Fibroblast of skin of right quadriceps (primary cell): ENCODE data around the gene EDDM3A.
"Not testable (repeated sequence)": the region's sequence is repeated elsewhere in the genome, so short reads cannot be mapped to it uniquely, and the experiment has no call there.

ENCODE experiments used
- DNase-seq: peaks from one replicate; pipeline ENCODE4 v3.0.0-alpha.2; 2013

The EDDM3A gene

GRCh38 chr14:20733684-20734429 is 11.8 kb upstream of the EDDM3A start:
- no peak for DNase-seq

GRCh38 chr14:20734430-20734806 is 11.3 kb upstream of the EDDM3A start:
- no peak for DNase-seq

DNA sequence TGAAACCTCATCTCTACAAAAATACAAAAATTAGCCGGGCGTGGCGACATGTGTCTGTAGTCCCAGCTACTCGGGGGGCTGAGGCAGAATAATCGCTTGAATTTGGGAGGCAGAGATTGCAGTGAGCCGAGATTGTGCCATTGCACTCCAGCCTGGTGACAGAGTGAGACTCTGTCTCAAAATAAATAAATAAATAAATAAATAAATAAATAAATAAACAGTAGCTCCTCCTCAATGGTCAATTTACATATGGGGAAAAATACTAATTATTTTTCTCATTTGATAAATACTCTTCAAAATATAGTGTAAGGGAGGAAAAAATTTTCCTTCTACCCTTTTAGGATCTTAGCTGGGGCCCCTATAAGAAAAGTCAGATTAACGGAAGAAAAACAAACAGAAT is 7.4 kb upstream of the EDDM3A start:
- not testable (repeated sequence) for DNase-seq

DNA sequence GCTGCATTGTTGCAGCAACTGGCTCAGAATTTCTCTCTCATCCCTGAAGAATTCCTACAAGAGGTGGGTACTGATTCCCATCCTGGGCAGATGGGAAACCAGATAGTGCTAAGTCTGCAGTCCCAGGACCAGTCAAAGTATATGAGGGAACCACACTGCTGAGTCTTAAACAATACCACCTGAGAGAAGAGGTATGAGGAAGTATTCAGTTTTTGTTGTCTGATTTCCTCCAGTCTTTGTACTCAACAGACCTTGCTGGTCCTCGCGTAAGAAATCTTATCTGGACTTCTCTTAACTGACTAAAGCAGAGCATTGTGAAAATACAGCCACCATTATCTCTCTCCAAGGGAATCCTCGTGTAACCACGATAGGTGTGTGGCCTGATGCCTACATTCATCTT is 3.6 kb upstream of the EDDM3A start:
- no peak for DNase-seq

GRCh38 chr14:20743556-20743955 is 2.1 kb upstream of the EDDM3A start:
- no peak for DNase-seq

- DNase-seq = no peak
Measured at GRCh38 chr14:20746566-20746965, 879 bp downstream of the EDDM3A start.

- no peak for DNase-seq
Measured at GRCh38 chr14:20748439-20748838, 2.8 kb downstream of the EDDM3A start.

DNA sequence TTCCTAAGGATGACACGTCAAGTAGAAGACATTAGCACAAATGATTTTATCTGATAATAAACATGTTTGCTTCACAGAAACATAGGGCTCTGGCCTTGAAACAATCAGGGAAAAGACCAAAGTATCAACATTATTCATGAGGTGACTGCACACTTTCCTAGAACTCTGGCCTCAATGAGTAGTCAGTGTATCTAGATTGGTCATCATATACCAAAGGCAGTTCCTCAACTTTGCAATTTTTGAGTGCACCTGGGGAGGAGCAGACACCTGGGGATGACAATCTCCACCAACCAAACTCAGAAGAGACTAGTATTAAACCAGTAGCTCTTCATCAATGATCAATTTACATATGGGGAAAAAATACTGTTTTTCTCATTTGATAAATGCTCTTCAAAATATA is 4.5 kb downstream of the EDDM3A start:
- no peak for DNase-seq

DNA sequence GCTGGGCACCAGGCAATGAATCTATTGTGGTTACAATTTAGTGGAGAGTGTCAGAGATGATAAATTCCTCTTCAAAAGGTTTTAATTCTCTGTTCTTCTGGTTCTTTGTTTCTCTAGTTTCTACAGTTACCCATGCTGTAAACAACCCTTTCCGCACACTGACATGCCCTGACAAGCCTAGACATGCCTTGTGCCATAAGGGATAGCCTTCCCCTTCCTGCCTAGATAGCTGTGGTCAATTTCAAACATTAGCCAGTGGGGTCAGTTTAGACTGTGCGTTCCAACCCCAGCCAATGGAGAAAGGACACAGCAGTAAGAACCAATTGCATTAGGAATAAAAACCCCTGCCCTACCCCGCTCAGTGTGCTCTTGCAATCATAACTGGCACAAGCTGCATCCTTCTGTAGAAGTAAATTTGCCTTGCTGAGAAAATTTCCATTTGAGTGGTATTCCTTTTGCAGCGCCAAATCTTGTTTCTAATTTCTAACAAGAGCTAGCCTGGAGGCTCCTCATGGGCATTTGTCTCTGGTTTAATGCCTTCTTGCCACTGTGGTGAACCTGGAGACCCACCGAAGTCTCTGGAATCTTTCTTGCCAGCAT is 6.4 kb downstream of the EDDM3A start:
- no peak for DNase-seq

DNA sequence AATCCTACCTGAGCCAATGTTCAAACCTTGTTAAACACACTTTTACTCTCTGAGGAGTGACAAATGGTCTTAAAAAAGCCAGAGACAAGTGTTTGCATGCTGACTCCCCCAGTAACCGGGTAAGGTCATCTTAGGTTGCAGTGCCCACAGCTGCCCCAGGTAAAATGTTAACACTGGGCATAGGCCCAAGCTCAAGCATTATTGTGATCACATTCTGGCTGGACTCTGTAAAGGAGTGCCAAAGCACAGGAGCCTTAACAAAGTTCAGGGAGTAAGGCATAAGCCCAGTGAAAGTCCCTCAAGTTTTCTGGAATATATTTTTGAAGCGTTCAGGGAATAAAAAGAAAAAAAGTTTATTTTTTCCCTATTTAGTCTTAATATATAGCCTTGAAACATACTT is 8.6 kb downstream of the EDDM3A start:
- no peak for DNase-seq

GRCh38 chr14:20755037-20755436 is 9.3 kb downstream of the EDDM3A start:
- no peak for DNase-seq

DNA sequence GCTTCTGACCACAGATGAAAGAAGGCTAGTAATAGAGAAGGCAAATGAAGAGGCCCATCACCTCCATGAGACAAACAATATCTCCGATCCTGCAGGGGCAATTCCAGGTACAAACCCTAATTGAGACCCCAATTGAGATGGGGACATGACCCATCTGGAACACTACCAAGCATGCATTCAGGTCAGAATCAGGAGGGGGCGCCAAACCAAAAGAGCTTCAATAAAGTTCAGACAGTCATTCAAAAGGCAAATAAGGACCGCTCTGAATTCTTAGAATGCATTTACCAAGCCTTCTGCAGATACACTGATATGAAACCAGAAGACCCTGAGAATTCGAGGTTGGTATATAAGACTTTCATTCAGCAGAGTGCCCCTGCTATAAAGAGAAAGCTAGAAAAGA is 12.3 kb downstream of the EDDM3A start:
- no peak for DNase-seq

- DNase-seq = not testable (repeated sequence)
Measured at GRCh38 chr14:20759465-20759864, 13.8 kb downstream of the EDDM3A start.

DNA sequence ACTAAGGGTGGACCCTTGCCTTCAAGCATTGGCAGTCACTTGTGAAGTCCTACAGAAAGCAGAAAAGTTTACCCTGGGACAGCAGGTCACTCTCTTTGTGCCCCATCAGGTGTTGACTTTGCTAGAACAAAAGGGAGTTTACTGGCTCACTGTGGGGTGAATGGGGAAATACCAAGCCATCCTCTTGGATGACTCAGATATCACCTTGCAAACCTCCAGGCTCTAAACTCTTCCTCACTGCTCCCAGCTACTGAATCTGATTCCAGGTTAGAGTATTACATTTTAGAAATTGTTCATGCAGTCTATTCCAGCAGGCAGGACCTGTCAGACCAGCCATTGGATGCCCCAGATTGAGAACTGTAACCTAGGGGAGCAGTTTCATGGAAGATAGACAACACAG is 15.3 kb downstream of the EDDM3A start:
- DNase-seq = no peak

DNA sequence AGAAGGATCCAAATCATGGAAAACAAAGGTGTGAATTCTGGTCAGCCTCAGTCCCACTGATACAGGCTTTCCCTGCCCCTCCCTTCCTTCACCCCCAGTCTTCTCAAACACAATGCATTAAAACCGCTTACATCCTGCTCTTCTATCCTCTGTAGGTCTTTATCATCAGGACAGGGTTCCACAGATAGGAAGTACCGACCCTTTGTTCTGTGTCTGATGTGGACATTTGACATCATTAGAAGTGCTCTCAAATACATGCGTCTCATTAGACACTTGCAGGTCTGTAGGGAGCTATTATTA is 22.9 kb downstream of the EDDM3A start:
- DNase-seq = no peak

- DNase-seq = no peak
Measured at GRCh38 chr14:20769421-20769820, 23.7 kb downstream of the EDDM3A start.

DNA sequence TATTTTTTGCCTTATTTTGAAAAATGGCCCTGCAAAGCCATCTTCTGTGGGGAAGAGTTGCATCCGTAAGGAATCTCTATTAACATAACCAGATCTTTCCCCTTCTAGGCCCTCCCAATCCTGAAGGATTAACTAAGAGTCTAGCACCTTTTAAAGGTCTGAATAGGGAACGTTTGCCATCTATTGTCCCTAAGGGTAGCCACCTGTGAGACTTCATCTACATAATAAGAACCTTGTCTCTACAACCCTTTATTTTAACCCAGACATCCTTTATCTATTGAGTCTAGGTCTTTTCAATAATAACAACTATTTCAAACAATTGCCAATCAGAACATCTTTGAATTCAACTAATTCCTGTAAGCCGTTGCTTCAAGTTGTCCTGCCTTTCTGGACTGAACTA is 27.0 kb downstream of the EDDM3A start:
- DNase-seq = no peak

- no peak for DNase-seq
Measured at GRCh38 chr14:20774258-20774824, 28.7 kb downstream of the EDDM3A start.

DNA sequence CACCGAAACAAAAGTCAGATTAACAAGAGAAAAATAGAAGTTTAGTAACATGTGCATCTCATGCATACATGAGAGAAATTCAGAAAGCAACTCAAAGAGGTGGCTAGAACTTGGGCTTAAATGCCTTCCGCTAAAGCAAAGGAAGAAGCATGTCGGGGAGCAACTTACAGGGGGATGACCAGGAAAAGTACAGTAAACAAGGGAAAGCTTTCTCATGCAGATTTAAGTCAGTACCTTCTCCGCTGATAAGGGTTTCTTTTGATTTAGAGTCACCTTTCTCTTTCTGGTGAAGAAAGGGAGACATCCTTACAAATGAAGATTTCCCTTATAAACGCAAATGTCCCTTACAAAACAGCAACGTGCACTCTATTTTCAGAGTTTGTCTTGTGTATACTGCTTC is 29.4 kb downstream of the EDDM3A start:
- no peak for DNase-seq

DNA sequence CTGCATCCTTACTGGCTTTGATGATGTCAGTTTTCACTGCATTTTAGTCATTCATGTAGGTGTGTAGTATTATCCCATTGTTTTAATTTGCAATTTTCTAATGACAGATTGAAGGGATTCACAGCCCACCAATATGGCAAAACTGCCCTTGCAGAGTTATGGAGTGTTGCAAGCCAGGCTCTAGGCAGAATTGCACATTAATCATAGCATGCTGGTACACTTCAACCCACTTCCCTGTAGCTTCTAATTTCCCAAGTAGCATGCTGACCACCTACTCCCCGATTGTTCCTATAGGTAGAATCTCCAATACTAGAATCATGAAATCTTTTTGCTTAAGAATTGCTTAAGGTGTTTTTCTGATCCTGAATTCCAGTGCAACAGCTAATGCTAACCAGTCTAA is 30.2 kb downstream of the EDDM3A start:
- no peak for DNase-seq

DNA sequence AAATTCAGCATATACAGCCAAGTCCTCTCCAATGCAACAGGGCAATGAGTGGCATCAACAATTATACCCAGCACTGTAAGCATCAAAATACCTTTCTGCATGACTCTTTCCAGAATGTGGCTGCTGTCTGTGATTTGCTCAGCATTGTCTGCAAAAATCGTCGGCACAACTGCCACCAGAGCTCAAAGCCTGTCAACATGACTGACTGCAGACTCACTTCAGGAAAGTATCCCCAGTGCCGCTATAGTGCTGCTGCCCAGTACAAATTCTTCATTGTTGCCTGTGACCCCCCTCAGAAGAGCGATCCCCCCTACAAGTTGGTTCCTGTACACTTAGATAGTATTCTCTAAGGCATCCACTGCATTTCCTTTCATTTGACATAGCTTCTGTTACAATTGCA is 36.1 kb downstream of the EDDM3A start:
- DNase-seq = no peak

- no peak for DNase-seq
Measured at GRCh38 chr14:20782280-20782890, 36.7 kb downstream of the EDDM3A start.

- DNase-seq = no peak
Measured at GRCh38 chr14:20787025-20787424, 41.3 kb downstream of the EDDM3A start.

GRCh38 chr14:20789230-20789813 is 43.6 kb downstream of the EDDM3A start:
- no peak for DNase-seq
